ENCODE measurements around the gene LRP3.

The LRP3 gene

GRCh38 chr19:33171222-33171795 lies 22.8 kb upstream of the LRP3 start:
- Histone ChIP-seq H3K79me2 (ENCODE audit: low read length) (no peaks in the 10 kb centered on the region), H3K9me3 (replicated peaks; ENCODE audit: insufficient read depth, low read length) (no peaks in the 10 kb centered on the region), H3K4me1 (ENCODE audit: low read length) (peaks cover 4% of the 10 kb centered on the region; the same call in 1 of the 2 replicates), H3K4me3 (ENCODE audit: low read length) (no peak overlapping the region), H2AFZ (ENCODE audit: low read length) (no peak overlapping the region), H3F3A (ENCODE audit: insufficient read depth, low read length) (no peaks in the 10 kb centered on the region), H3K9ac (ENCODE audit: low read length) (no peak overlapping the region), H3K36me3 (replicated peaks; ENCODE audit: insufficient read depth, low read length) (no peaks in the 10 kb centered on the region), H4K20me1 (ENCODE audit: insufficient read depth, low read length) (no peaks in the 10 kb centered on the region), H3K27me3 (replicated peaks; ENCODE audit: insufficient read depth, low read length) (no peaks in the 10 kb centered on the region), H3K9me2 (replicated peaks; ENCODE audit: insufficient read depth, low read length) (no peaks in the 10 kb centered on the region), H3K4me2 (ENCODE audit: low read depth, low read length) (no peak overlapping the region), H3K27ac (ENCODE audit: low read length) (no peak overlapping the region)
- no peak for DNase-seq
- TF ChIP-seq EZH2phosphoT487 (IDR thresholded peaks at IDR 0.05; ENCODE audit: low read length) (no peak), EZH2 (optimal IDR thresholded peaks at IDR 0.05; ENCODE audit: low read depth, low read length) (no peak), CTCF (IDR thresholded peaks at IDR 0.05; ENCODE audit: low read length) (no peak)

- no peak for TF ChIP-seq CTCF (IDR thresholded peaks at IDR 0.05; ENCODE audit: low read length)
- no peak for TF ChIP-seq EZH2phosphoT487 (IDR thresholded peaks at IDR 0.05; ENCODE audit: low read length)
- TF ChIP-seq EZH2 (optimal IDR thresholded peaks at IDR 0.05; ENCODE audit: low read depth, low read length): no peak
- no peaks in the 10 kb centered on the region for H3K36me3 ChIP-seq (replicated peaks; ENCODE audit: insufficient read depth, low read length)
- no peaks in the 10 kb centered on the region for H3K79me2 ChIP-seq (ENCODE audit: low read length)
- no peaks in the 10 kb centered on the region for H3K9me3 ChIP-seq (replicated peaks; ENCODE audit: insufficient read depth, low read length)
- no peak overlapping the region for H3K4me3 ChIP-seq (ENCODE audit: low read length)
- DNase-seq: no peak
- no peak overlapping the region for H3K27ac ChIP-seq (ENCODE audit: low read length)
- no peaks in the 10 kb centered on the region for H3K9me2 ChIP-seq (replicated peaks; ENCODE audit: insufficient read depth, low read length)
- H3F3A ChIP-seq (ENCODE audit: insufficient read depth, low read length): no peaks in the 10 kb centered on the region
- H3K9ac ChIP-seq (ENCODE audit: low read length): no peak overlapping the region
- peaks cover 4% of the 10 kb centered on the region; the same call in 1 of the 2 replicates for H3K4me1 ChIP-seq (ENCODE audit: low read length)
- no peaks in the 10 kb centered on the region for H3K27me3 ChIP-seq (replicated peaks; ENCODE audit: insufficient read depth, low read length)
- no peaks in the 10 kb centered on the region for H4K20me1 ChIP-seq (ENCODE audit: insufficient read depth, low read length)
- no peak overlapping the region for H3K4me2 ChIP-seq (ENCODE audit: low read depth, low read length)
- H2AFZ ChIP-seq (ENCODE audit: low read length): no peak overlapping the region
Measured at GRCh38 chr19:33171916-33172359, 22.2 kb upstream of the LRP3 start.

- Histone ChIP-seq H3K4me2 (ENCODE audit: low read depth, low read length) (no peak overlapping the region), H3K36me3 (replicated peaks; ENCODE audit: insufficient read depth, low read length) (no peaks in the 10 kb centered on the region), H3K9me2 (replicated peaks; ENCODE audit: insufficient read depth, low read length) (no peaks in the 10 kb centered on the region), H3K27ac (ENCODE audit: low read length) (no peak overlapping the region), H3K27me3 (replicated peaks; ENCODE audit: insufficient read depth, low read length) (no peaks in the 10 kb centered on the region), H3K9ac (ENCODE audit: low read length) (no peak overlapping the region), H2AFZ (ENCODE audit: low read length) (no peak overlapping the region), H3K4me1 (ENCODE audit: low read length) (peaks cover 7% of the 10 kb centered on the region; the same call in 1 of the 2 replicates), H3K4me3 (ENCODE audit: low read length) (no peak overlapping the region), H3F3A (ENCODE audit: insufficient read depth, low read length) (peaks cover 10% of the 10 kb centered on the region), H4K20me1 (ENCODE audit: insufficient read depth, low read length) (no peaks in the 10 kb centered on the region), H3K9me3 (replicated peaks; ENCODE audit: insufficient read depth, low read length) (no peaks in the 10 kb centered on the region), H3K79me2 (ENCODE audit: low read length) (no peaks in the 10 kb centered on the region)
- DNase-seq: no peak
- TF ChIP-seq EZH2 (optimal IDR thresholded peaks at IDR 0.05; ENCODE audit: low read depth, low read length) (no peak), EZH2phosphoT487 (IDR thresholded peaks at IDR 0.05; ENCODE audit: low read length) (no peak), CTCF (IDR thresholded peaks at IDR 0.05; ENCODE audit: low read length) (no peak)
Measured at GRCh38 chr19:33174186-33174585, 19.9 kb upstream of the LRP3 start.

Data from MM.1S (cell line).